Cardiac muscle cell (in vitro differentiated cells and primary cell): ENCODE data around the gene YOD1. TPM values are rescaled to one million over a fixed set of nuclear protein-coding genes. Genes with fewer than 3 reads are reported as not detected.

ENCODE experiments used
- DNase-seq, 2 donors: peaks; one replicate each; pipeline versions ENCODE4 v3.0.0 to v3.0.0-alpha.2; 2010 to 2017; ENCODE audit warnings: low read depth in 1 of 2, low spot score in 1 of 2
- H3K27ac ChIP-seq: fragments of 200-600 bp; sonication (generic); 2 replicates; pipeline ENCODE4 v1.5.1; 2016
- H3K27me3 ChIP-seq: fragments of 200-600 bp; sonication (generic); 2 replicates; pipeline ENCODE4 v1.6.0; 2016; ENCODE audit warnings: control low read depth
- H3K36me3 ChIP-seq: fragments of 200-600 bp; sonication (generic); 2 replicates; pipeline ENCODE4 v1.5.1; 2016; ENCODE audit warnings: control low read depth
- H3K4me1 ChIP-seq: fragments of 200-600 bp; sonication (generic); 2 replicates; pipeline ENCODE4 v1.8.1; 2017; ENCODE audit warnings: low read depth, mild to moderate bottlenecking, mixed run types
- H3K4me3 ChIP-seq: fragments of 200-600 bp; sonication (generic); 2 replicates; pipeline ENCODE4 v1.5.1; 2016; ENCODE audit warnings: mild to moderate bottlenecking
- H3K9me3 ChIP-seq: fragments of 200-600 bp; sonication (generic); 2 replicates; pipeline ENCODE4 v1.5.1; 2017; ENCODE audit warnings: low read depth, mild to moderate bottlenecking, control low read depth
- CTCF ChIP-seq: IDR thresholded peaks from 2 replicates; pipeline ENCODE4 v1.5.1; 2012; ENCODE audit warnings: low read depth, mild to moderate bottlenecking, low read length
- polyA plus RNA-seq: library from polyadenylated mRNA; unstranded; fragments of >200 nt; fragmentation: Nextera tagmentation; extraction: Ambion mirVana; gene quantifications from 2 replicates; pipeline ENCODE4 v1.2.1, GENCODE V29; 2016
- total RNA-seq: library from RNA; depleted of rRNA; stranded (reverse); fragments of >200 nt; gene quantifications from 2 replicates; pipeline ENCODE4 v1.2.3, GENCODE V29; 2016

YOD1 gene
- total and polyA plus RNA-seq, 2 experiments from 2014 or later = 3.8 to 8.8 TPM

GRCh38 chr1:207081806-207082205 lies 30.8 kb upstream of the YOD1 start:
- no peaks in the 10 kb centered on the region for H3K36me3 ChIP-seq
- H3K9me3 ChIP-seq = no peaks in the 10 kb centered on the region
- H3K4me3 ChIP-seq = no peak overlapping the region
- no peak overlapping the region for H3K27ac ChIP-seq
- DNase-seq = no peak
- peaks cover 8% of the 10 kb centered on the region for H3K4me1 ChIP-seq
- no peaks in the 10 kb centered on the region for H3K27me3 ChIP-seq
- no peak for TF ChIP-seq CTCF

- DNase-seq = no peak
- Histone ChIP-seq H3K36me3 (no peaks in the 10 kb centered on the region), H3K9me3 (no peaks in the 10 kb centered on the region), H3K4me3 (no peak overlapping the region), H3K27ac (no peak overlapping the region), H3K27me3 (no peaks in the 10 kb centered on the region), H3K4me1 (peaks cover 8% of the 10 kb centered on the region)
- TF ChIP-seq CTCF = no peak
Measured at GRCh38 chr1:207081088-207081487, 30.1 kb upstream of the YOD1 start.

DNA sequence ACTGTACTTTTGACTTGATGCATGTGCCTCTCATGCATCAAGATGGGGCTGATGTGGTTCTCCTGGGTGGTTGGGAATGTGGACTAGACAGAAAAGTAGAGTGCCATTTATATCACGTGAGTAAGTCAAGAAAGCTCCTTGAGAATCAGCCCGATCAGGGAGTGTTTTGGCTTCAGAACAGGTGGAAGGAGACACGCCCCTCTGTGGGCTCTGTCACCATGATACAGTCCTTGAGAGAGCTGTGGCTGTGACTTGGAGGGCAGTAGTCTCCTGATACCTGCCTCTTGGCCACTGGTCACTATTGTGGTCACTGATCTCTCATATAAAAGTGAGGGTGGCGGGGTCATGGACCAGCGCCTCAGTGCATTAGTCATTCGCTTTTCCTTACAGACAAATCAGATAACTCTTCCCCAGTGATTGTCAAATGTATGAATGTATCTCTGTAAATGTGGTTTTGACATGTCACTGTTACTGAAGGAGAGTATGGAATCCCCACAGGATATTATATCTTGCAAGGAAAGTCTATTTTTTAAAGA lies 28.8 kb upstream of the YOD1 start:
- Histone ChIP-seq H3K4me1 (peaks cover 6% of the 10 kb centered on the region), H3K9me3 (no peaks in the 10 kb centered on the region), H3K27me3 (no peaks in the 10 kb centered on the region), H3K36me3 (no peaks in the 10 kb centered on the region), H3K27ac (no peak overlapping the region), H3K4me3 (no peak overlapping the region)
- no peak for TF ChIP-seq CTCF
- no peak for DNase-seq

- Histone ChIP-seq H3K9me3 (no peaks in the 10 kb centered on the region), H3K4me3 (no peak overlapping the region), H3K27ac (no peak overlapping the region), H3K36me3 (no peaks in the 10 kb centered on the region), H3K27me3 (no peaks in the 10 kb centered on the region), H3K4me1 (peaks cover 8% of the 10 kb centered on the region)
- no peak for DNase-seq
- no peak for TF ChIP-seq CTCF
Measured at GRCh38 chr1:207078578-207079132, 27.6 kb upstream of the YOD1 start.

DNA sequence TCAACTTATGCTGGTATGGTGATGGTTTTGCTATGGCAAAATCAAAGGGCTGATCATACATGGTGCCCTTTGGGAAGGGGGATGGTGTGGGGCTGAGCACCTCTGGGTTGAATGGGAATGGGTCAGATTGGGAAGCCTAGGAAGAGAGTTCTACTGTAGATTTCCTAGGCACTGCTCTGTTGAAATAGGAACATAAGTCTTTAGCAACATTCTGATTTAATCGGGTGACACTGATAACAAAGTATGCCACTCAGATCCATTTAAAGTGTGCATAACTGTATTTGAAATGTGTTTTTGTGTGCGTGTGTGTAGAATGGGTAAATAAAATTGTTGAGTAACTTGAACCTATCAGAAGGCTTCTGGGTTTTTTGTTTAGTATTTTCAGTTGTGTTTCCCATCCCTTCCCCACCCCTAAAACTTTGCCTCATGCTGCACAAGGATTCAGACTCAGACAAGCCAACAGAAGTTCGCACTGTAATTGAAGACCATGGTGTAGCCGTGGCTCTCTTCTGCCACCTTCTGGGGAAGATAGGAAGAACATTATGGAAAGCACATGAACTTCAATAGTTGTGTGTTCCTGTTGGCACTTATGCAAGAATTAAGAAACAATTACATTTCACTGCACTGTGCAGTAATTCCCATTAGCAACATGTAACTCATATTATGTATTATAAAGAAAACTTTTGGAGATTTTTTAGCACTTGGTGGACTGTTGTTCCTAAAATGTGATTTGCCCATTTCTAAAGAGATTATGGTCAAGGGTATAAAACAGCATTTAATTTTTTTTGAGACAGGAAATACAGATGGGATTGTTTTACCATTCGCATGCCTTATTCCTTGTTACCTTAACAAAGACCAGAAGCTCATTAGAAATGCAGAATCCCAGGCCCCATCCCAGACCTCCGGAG lies 26.7 kb upstream of the YOD1 start:
- no peaks in the 10 kb centered on the region for H3K9me3 ChIP-seq
- H3K4me1 ChIP-seq = peaks cover 8% of the 10 kb centered on the region
- H3K36me3 ChIP-seq = no peaks in the 10 kb centered on the region
- peak; percentile 76 to 89 for DNase-seq
- no peak overlapping the region for H3K27ac ChIP-seq
- H3K4me3 ChIP-seq = no peak overlapping the region
- no peaks in the 10 kb centered on the region for H3K27me3 ChIP-seq
- TF ChIP-seq CTCF = peak; percentile 84
